Uterus (tissue), 4 donors: ENCODE measurements around the gene KCNQ2. TPM values are rescaled to one million over a fixed set of nuclear protein-coding genes. Genes with fewer than 3 reads are reported as not detected.

Source experiments
- DNase-seq, 2 donors: peaks; one replicate each; pipeline ENCODE4 v3.0.0-alpha.2; 2019 to 2020
- H3K27ac ChIP-seq, 2 donors: fragments of 200-600 bp; sonication (generic); 1 replicate in 1 of 2; 2 replicates in 1 of 2; pipeline ENCODE4 v1.5.1; 2016 to 2018
- H3K27me3 ChIP-seq, 2 donors: fragments of 200-600 bp; sonication (generic); one replicate each; pipeline ENCODE4 v1.5.1; 2018 to 2019; ENCODE audit warnings: control low read depth in 1 of 2
- H3K36me3 ChIP-seq, 2 donors: fragments of 200-600 bp; sonication (generic); one replicate each; pipeline ENCODE4 v1.5.1; 2019; ENCODE audit warnings: control low read depth in 1 of 2
- H3K4me1 ChIP-seq, 2 donors: fragments of 200-600 bp; sonication (generic); one replicate each; pipeline ENCODE4 v1.5.1; 2018 to 2019; ENCODE audit warnings: control low read depth in 1 of 2
- H3K4me3 ChIP-seq, 2 donors: fragments of 200-600 bp; sonication (generic); 1 replicate in 1 of 2; 2 replicates in 1 of 2; pipeline ENCODE4 v1.5.1; 2018 to 2019; ENCODE audit warnings: mild to moderate bottlenecking in 1 of 2
- H3K9me3 ChIP-seq, 2 donors: fragments of 200-600 bp; sonication (generic); one replicate each; pipeline ENCODE4 v1.5.1; 2019; ENCODE audit warnings: control low read depth in 1 of 2
- POLR2A ChIP-seq, 2 donors: fragments of 450-650 bp; IDR thresholded peaks; one replicate each; pipeline ENCODE4 v1.6.1; 2016; ENCODE audit warnings: antibody characterized with exemption in 2 of 2, mild to moderate bottlenecking in 1 of 2, moderate library complexity in 1 of 2
- intact Hi-C: fragments of 100-400 bp; cut with DNase I; formaldehyde crosslinking; loops from one replicate; pipeline ENCODE4 v1.15.1; 2023; ENCODE audit warnings: low total_unique reads
- total RNA-seq, 4 donors: library from RNA; depleted of rRNA in 3 of 4; stranded (reverse); fragments of >200 nt in 3 of 4; gene quantifications; one replicate each; pipeline versions ENCODE4 v1.1.0 to v1.2.4, GENCODE V29; 2014 to 2023
- TF ChIP-seq, protein P1 (sequence below), 4 experiments: fragments of 200-600 bp in 2 of 4; fragments of 450-650 bp in 2 of 4; sonication (generic) in 2 of 4; IDR thresholded peaks; one replicate each; pipeline ENCODE4 v1.5.1; 2016 to 2019; ENCODE audit warnings: antibody characterized with exemption in 4 of 4, mild to moderate bottlenecking in 2 of 4, moderate library complexity in 1 of 4
- donor health status: DM: yes; HTN: yes; CAD: no.

KCNQ2 gene
- total RNA-seq, 4 donors from 2014 or later: 1.2 to 4.9 TPM; not detected in 2

DNA sequence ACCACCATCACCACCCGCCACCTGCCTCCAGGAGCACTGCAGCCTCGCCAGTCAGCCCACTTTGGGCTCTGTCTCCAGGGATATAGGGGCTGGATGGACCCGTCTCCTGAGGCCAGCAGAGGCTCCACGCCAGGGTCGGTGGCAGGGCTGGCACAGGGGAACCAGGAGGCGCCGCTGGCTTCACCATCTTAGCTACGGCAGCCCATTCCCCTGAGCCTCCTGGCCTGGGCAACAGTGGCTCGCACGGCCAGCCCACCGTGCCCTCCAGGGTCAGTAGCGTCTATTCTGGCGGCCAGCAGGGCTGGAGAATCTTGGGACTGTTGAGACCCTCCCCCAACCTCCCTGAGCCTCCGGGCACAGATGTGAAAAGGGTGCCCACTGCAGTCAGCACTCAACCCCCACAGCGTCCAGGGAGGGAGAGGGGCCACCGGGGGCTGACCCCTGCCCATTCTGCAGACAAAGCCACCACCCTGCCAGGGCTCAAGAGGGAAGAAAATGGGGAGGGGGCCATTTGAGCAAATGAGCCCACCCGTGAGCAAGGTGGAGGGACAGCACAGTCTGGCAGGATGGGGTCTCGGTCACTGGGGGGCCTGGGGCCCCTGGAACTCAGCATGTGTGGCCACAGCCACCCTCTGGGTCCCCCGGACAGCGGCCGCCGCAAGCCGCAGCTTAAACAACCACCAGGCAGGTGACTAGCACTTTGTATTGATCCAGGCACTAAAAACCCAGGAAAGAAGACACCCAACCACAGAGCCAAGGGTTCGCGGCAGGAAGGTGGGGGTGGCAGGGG is 28.7 kb downstream of the KCNQ2 start:
- intact Hi-C loops: no loop called here
- H3K27me3 ChIP-seq: peaks cover 0 to 6% of the 10 kb centered on the region in 2 donors
- H3K4me1 ChIP-seq: no peaks in the 10 kb centered on the region
- no peak overlapping the region for H3K27ac ChIP-seq
- no peak overlapping the region for H3K4me3 ChIP-seq
- no peaks in the 10 kb centered on the region for H3K9me3 ChIP-seq
- DNase-seq: no peak
- TF ChIP-seq POLR2A (IDR thresholded peaks at IDR 0.05): no peak
- TF ChIP-seq, protein P1, sequence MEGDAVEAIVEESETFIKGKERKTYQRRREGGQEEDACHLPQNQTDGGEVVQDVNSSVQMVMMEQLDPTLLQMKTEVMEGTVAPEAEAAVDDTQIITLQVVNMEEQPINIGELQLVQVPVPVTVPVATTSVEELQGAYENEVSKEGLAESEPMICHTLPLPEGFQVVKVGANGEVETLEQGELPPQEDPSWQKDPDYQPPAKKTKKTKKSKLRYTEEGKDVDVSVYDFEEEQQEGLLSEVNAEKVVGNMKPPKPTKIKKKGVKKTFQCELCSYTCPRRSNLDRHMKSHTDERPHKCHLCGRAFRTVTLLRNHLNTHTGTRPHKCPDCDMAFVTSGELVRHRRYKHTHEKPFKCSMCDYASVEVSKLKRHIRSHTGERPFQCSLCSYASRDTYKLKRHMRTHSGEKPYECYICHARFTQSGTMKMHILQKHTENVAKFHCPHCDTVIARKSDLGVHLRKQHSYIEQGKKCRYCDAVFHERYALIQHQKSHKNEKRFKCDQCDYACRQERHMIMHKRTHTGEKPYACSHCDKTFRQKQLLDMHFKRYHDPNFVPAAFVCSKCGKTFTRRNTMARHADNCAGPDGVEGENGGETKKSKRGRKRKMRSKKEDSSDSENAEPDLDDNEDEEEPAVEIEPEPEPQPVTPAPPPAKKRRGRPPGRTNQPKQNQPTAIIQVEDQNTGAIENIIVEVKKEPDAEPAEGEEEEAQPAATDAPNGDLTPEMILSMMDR (IDR thresholded peaks at IDR 0.05): no peak
- no peaks in the 10 kb centered on the region for H3K36me3 ChIP-seq

DNA sequence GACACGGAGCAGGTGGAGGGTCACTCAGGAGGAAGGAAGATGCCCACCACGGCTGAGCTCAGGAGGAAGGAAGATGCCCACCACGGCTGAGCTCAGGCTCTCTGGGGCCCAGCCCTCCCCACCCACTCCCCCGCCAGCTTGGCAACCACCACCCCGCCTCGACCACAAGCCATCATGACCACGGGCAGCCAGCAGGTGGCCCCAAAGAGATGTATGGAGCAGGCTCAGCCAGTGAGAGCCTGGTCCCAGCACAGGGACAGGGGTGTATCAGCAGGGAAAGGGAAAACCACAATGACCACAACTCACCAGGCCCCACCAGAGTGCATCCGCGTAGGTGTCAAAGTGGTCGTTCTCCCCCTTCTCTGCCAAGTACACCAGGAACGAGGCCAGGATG is 30.4 kb downstream of the KCNQ2 start:
- no peaks in the 10 kb centered on the region for H3K36me3 ChIP-seq
- DNase-seq: no peak
- no peaks in the 10 kb centered on the region for H3K4me1 ChIP-seq
- H3K27ac ChIP-seq: no peak overlapping the region
- no peaks in the 10 kb centered on the region for H3K27me3 ChIP-seq
- no peaks in the 10 kb centered on the region for H3K9me3 ChIP-seq
- intact Hi-C loops: no loop called here
- H3K4me3 ChIP-seq: no peak overlapping the region
- TF ChIP-seq POLR2A (IDR thresholded peaks at IDR 0.05): no peak

DNA sequence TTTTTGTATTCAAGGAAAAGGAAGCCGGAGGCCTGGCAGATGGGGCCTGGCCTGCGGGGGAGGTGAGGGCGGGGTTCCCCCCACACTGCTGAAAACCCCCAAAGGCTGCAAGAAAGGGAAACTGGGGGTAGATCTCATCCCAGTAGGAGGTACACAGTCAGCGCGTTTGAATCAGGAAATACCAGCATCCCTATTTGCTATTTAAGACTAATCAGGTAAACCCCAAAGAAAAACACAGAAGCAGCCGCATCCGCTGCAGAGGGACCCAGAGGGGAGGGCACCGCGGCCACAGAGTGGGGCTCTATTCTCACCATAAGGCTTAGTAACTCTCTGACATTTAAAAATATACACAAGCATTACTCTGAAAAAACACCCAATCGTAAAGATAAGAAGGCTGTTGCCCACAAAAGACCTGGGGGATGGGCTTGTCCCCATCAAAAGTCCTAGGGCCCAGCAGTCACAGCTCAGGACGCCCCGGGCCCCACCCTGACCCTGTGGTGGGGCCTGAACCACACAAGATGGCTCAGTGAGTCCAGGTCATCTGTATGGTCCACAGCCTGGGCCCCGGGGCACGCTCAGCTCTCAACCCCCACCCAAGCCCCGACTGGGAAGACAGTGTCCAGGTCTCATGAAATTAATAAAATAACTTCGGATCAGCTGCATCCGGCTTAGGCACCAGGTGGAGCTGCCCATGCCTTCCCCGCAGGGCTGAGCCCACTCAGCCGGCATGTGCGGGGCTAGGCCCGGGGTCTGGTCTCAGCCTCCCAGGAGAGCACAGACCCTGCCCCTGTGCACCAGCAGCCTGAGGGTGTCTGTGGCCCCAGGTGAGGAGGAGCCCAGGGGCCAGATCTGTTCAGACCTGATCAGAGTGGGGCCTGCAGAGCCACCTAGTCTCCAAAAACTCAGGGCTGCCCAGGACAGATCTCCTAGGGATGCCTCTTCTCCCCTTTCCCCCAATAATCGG is 31.0 kb downstream of the KCNQ2 start:
- intact Hi-C loops: no loop called here
- Histone ChIP-seq H3K4me3 (no peak overlapping the region), H3K4me1 (no peaks in the 10 kb centered on the region), H3K9me3 (no peaks in the 10 kb centered on the region), H3K27ac (no peak overlapping the region), H3K36me3 (no peaks in the 10 kb centered on the region), H3K27me3 (no peaks in the 10 kb centered on the region)
- TF ChIP-seq, protein P1 (IDR thresholded peaks at IDR 0.05): no peak
- TF ChIP-seq POLR2A (IDR thresholded peaks at IDR 0.05): no peak
- no peak for DNase-seq

DNA sequence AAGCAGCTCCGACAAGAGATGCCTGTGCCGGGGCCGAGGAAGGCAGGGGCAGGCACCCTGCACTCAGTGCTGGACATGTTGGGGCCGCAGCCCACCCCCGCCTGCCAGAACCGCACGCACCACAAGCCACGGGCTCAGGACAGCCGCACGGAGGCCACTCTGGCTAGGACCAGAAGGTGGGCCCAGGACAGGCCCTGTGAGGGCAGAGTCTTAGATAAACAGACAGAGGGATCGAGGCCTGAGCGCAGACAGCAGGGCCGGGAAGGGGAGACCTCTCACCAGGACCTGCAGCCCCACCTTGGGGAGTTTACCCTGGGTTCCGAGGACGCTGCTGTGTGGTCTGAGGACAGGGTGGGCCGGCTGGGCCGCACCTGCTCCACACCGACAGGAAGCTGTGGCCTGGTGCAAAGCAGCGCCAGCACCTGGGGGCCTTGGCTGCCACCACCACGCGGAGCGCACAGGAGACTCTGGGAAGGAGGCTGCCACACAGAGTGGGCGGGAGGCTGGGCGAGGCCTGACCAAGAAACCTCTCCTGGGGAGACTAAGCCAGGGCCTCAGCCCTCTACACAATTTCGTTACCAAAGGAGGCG is 32.0 kb downstream of the KCNQ2 start:
- intact Hi-C loops: no loop called here
- H3K27me3 ChIP-seq: no peaks in the 10 kb centered on the region
- H3K4me1 ChIP-seq: no peaks in the 10 kb centered on the region
- no peaks in the 10 kb centered on the region for H3K9me3 ChIP-seq
- H3K27ac ChIP-seq: no peak overlapping the region
- DNase-seq: no peak
- TF ChIP-seq POLR2A (IDR thresholded peaks at IDR 0.05): no peak
- TF ChIP-seq, protein P1 (IDR thresholded peaks at IDR 0.05): no peak
- no peak overlapping the region for H3K4me3 ChIP-seq
- no peaks in the 10 kb centered on the region for H3K36me3 ChIP-seq

DNA sequence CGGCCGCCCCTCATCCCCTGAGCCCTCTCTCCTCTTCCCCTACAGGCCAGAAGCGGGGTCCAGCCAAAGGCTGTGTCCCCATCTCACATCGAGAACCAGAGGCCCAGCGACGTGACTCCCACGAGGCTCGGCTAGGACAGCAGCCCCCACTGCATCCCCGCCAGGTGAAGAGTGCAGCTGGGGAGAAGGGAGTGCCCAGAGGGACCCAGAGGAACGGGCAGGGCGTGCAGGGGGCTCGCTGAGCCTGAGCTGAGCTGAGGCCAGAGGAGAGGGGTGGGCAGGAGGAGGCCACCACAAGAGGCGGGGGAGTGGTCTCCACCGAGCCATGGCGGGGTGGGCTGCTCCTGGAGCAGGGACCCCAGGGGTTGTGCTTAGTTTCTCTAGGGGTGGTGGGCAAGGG is 32.6 kb downstream of the KCNQ2 start:
- intact Hi-C loops: no loop called here
- H3K27me3 ChIP-seq: no peaks in the 10 kb centered on the region
- no peaks in the 10 kb centered on the region for H3K36me3 ChIP-seq
- no peak overlapping the region for H3K27ac ChIP-seq
- H3K9me3 ChIP-seq: no peaks in the 10 kb centered on the region
- DNase-seq: no peak
- H3K4me1 ChIP-seq: no peaks in the 10 kb centered on the region
- no peak for TF ChIP-seq POLR2A (IDR thresholded peaks at IDR 0.05)
- TF ChIP-seq, protein P1 (IDR thresholded peaks at IDR 0.05): no peak
- H3K4me3 ChIP-seq: no peak overlapping the region
